Measurements from ENCODE around the gene KCNAB1. TPM values are rescaled to one million over a fixed set of nuclear protein-coding genes. Genes with fewer than 3 reads are reported as not detected.
"Not testable (repeated sequence)": the region's sequence is repeated elsewhere in the genome, so short reads cannot be mapped to it uniquely, and the experiment has no call there.

KCNAB1 gene
- total RNA-seq, 4 donors from 2014 or later = 1.6 to 2.9 (median 2.3) TPM

DNA sequence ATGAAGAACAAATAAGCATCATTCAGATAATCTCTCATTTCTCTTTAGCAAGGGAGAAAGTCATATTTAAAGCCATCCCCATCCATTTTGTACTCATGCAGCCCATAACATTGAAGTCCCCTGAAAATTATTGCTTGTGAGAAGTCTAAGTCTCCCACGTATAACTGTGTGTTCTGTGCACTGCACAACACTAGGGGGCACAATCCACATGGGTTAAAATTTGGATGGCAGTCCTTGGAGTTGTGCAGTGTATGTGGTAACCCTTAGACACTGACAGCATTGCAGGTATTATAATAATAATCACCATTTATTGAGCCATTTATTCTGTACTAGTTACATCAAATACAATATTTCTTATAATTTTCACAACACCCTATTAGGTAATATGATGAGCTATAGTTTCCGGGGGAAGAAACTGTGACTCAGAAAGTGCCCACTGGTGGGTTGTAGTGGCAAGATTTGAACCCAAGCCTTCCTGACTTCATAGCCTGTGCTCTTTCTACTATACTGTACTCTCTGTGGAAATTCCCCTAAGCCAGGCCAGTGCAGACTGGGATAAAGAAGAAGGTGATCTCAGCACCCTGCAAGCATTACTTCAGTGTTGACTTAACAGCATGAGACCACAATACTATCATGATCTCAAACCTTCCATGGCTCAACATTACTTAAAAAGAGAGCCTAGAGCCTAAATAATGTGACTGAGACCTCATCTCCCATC is 15.7 kb downstream of the KCNAB1 start:
- H3K4me3 ChIP-seq (ENCODE audit: low read depth, poor library complexity, severe bottlenecking) = no peak overlapping the region
- intact Hi-C loops (cut with DNase I; ENCODE audit: low total_unique reads) = no loop called here
- DNase-seq (ENCODE audit: low spot score in 2 of 2) = no peak
- 80 to 87% methylated on average over 2 of the region's 2 CpGs for WGBS, 2 donors
- no peak for TF ChIP-seq POLR2A (IDR thresholded peaks at IDR 0.05)

GRCh38 chr3:156137397-156137796 is 17.0 kb downstream of the KCNAB1 start:
- DNase-seq (ENCODE audit: low spot score in 2 of 2); H3K4me3 ChIP-seq (ENCODE audit: low read depth, poor library complexity, severe bottlenecking); intact Hi-C loops (cut with DNase I; ENCODE audit: low total_unique reads): not testable (repeated sequence)
- 77 to 90% methylated on average over 8 of the region's 8 CpGs for WGBS, 2 donors

DNA sequence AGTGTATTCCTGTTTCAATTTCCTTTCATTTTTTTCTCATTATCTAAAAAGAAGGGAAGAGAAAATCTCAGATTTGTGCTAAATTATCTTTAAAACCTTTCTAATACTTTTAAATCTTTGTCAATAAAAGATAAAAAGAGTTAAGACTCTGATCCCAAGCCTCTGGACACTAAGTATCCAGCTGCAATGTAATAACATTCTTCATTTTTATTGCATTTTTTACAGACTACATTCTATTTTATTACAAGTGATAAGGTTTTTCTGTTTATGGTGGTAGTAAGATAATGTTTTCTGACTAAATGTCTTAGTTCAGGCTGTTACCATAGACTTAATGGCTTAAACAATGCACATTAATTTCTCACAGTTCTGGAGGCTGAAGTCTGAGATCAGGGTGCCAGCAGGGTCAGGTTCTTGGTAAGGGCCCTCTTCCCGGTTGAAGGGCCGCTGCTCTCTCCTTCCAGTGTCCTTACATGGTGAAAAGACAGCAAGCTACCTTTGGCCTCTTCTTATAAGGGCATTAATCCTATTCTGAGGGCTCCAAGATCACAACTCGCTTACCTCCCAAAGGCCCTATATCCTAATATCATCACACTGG is 19.7 kb downstream of the KCNAB1 start:
- WGBS, 2 donors = 91 to 97% methylated on average over 3 of the region's 3 CpGs
- DNase-seq (ENCODE audit: low spot score in 2 of 2) = no peak
- intact Hi-C loops (cut with DNase I; ENCODE audit: low total_unique reads) = no loop called here
- no peak for TF ChIP-seq POLR2A (IDR thresholded peaks at IDR 0.05)
- no peak for TF ChIP-seq CTCF (IDR thresholded peaks at IDR 0.05)
- no peak overlapping the region for H3K4me3 ChIP-seq (ENCODE audit: low read depth, poor library complexity, severe bottlenecking)

DNA sequence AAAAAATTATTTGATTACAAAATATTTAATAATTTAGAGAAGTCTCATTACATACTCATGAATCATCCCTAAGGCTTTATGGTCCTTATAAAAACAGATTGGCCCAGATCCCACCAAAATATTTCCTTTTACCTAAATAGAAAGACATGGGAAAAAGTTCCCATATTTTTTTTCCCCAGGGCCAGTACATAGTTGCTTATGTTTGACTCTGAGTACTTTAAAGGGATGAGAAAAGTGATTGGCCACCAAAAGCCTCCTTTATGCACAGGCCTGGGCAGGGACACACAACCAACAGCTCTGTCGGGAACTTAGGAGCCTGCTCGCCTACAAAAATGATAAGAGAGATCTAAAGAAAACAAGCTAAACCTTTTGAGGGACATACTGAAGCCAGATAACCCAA is 22.3 kb downstream of the KCNAB1 start:
- no peak for DNase-seq (ENCODE audit: low spot score in 2 of 2)
- WGBS, 2 donors = 66 to 74% methylated on average over 2 of the region's 2 CpGs
- TF ChIP-seq POLR2A (IDR thresholded peaks at IDR 0.05) (no peak), CTCF (IDR thresholded peaks at IDR 0.05) (no peak)
- intact Hi-C loops (cut with DNase I; ENCODE audit: low total_unique reads) = no loop called here
- no peak overlapping the region for H3K4me3 ChIP-seq (ENCODE audit: low read depth, poor library complexity, severe bottlenecking)

- intact Hi-C loops (cut with DNase I; ENCODE audit: low total_unique reads) = no loop called here
- H3K4me3 ChIP-seq (ENCODE audit: low read depth, poor library complexity, severe bottlenecking) = no peak overlapping the region
- WGBS, 2 donors = 70 to 80% methylated on average over 8 of the region's 8 CpGs
- TF ChIP-seq POLR2A (IDR thresholded peaks at IDR 0.05) = no peak
- TF ChIP-seq CTCF (IDR thresholded peaks at IDR 0.05) = no peak
- DNase-seq (ENCODE audit: low spot score in 2 of 2) = no peak
Observed at GRCh38 chr3:156143136-156143535, 22.8 kb downstream of the KCNAB1 start.

DNA sequence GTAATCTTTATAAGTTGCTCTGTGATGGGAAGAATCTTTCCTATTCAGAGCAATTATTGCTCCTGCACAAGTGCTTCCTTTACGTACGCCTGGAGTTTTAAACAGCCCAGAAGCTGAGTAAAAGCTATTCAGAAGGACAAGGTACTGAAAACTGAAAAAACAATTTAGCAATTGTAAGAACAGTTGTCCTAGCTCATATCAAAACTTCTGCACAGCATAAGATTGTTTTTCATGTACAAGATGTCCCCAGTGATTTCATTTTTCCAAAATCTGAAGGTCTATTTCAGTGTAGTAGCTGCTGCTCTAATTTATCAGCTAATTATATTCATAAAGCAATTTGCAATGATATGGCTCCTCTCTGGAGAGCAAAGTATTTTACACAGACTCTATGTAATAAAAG is 23.7 kb downstream of the KCNAB1 start:
- DNase-seq (ENCODE audit: low spot score in 2 of 2) = no peak
- TF ChIP-seq POLR2A (IDR thresholded peaks at IDR 0.05) (no peak), CTCF (IDR thresholded peaks at IDR 0.05) (no peak)
- no peak overlapping the region for H3K4me3 ChIP-seq (ENCODE audit: low read depth, poor library complexity, severe bottlenecking)
- intact Hi-C loops (cut with DNase I; ENCODE audit: low total_unique reads) = no loop called here
- 92 to 94% methylated on average over 2 of the region's 2 CpGs for WGBS, 2 donors

- TF ChIP-seq POLR2A (IDR thresholded peaks at IDR 0.05) (no peak), CTCF (IDR thresholded peaks at IDR 0.05) (no peak)
- no peak overlapping the region for H3K4me3 ChIP-seq (ENCODE audit: low read depth, poor library complexity, severe bottlenecking)
- DNase-seq (ENCODE audit: low spot score in 2 of 2) = no peak
- 43 to 46% methylated on average over 4 of the region's 4 CpGs for WGBS, 2 donors
- intact Hi-C loops (cut with DNase I; ENCODE audit: low total_unique reads) = no loop called here
Observed at GRCh38 chr3:156145866-156146265, 25.5 kb downstream of the KCNAB1 start.

Data from lower leg skin (tissue), 4 donors.